CD4-positive, alpha-beta T cell treated with Interleukin-17A for 4 hours (primary cell): Measurements from ENCODE around the gene CAP1.
"Not testable (repeated sequence)": the region's sequence is repeated elsewhere in the genome, so short reads cannot be mapped to it uniquely, and the experiment has no call there.

Experiments used
- DNase-seq: peaks from one replicate; pipeline ENCODE4 v3.0.0-alpha.2; 2020; ENCODE audit warnings: mixed read lengths

Gene CAP1

GRCh38 chr1:40032240-40032891 is 8.2 kb upstream of the CAP1 start:
- DNase-seq: peak; percentile 67

DNA sequence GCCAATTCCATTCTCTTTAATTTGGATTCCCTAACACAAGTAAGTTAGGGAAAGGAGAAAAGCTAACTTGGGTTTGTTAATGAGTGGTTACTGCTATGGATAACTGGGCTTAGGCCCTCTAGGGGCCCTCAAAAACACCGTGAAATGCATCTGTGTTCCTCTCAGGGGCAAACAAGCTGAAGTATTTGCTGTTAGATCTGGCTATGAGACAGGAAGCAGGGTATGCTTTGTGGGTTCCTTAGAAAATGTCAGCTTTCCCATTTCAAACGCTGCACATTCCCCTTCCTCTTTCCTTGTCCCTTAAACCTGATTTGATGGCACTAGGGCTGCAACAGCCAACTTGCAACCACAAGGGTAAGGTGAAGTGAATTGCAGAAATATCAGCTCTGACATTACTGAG is 5.7 kb upstream of the CAP1 start:
- peak; percentile 32 for DNase-seq

- peak; percentile 34 for DNase-seq
These were observed 4.0 kb upstream of the CAP1 start for GRCh38 chr1:40036574-40036973.

GRCh38 chr1:40037254-40037653 is 3.3 kb upstream of the CAP1 start:
- DNase-seq: not testable (repeated sequence)

- no peak for DNase-seq
These were observed 1.8 kb upstream of the CAP1 start for GRCh38 chr1:40038697-40039096.

DNA sequence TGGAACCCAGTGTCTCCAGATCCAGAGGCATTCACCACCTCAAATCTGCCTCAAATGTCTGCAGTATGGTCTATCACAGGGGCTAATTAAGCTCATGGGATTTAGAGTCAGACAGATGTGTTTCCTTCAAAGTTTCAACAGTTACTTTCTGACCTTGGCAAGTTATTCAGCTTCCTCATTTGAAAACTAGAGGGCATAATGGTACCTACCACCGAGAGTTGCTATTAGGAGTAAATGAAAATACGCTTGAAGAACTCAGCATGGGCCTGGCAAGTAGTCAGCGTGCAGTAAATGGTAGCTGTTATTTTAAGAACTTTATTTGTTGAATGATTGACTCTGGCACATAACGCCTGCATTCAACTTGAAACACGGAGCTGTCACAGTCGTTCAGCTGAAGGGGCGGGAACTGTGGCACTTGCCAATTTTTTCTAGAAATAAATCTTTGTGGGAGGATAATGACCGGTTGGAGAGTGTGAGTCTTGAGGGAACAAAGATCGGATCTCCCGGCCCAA is 1.2 kb upstream of the CAP1 start:
- DNase-seq: no peak

DNA sequence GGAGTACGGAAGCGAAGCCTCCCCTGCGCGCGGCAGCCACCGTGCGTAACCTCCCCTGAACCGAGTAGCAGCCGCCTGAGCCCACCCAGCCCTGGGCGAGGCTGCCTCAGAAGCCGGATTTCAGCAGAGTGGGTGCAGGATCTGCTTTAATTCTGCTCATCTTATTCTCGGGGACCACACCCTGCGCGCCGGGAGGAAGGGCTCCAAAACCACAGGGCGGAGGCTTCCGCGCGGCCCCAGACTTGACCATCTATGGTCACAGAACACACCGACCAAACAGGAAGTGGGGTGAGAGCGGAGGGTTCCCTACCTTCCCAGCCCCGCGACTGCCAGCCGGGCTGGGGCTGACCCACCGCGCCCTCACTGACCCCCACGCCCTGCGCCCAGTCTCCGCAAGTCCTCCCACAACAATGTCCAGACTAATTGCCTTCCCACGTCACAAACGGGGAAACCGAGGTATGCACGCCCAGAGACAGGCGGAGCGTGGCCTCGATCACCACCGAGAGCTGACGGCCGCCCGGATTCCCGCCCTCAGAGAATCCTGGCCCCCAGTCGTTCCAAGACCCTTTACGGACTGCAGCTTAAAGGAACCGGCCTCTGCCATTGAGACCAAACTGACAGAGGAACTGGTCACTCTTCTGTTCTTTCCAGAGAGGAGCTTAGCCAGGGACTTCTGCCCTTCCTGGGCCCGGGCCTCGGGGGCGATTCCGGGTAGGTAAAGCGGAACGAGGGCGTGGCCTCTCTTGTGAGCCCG is 595 bp upstream of the CAP1 start:
- peak; percentile 75 for DNase-seq

DNA sequence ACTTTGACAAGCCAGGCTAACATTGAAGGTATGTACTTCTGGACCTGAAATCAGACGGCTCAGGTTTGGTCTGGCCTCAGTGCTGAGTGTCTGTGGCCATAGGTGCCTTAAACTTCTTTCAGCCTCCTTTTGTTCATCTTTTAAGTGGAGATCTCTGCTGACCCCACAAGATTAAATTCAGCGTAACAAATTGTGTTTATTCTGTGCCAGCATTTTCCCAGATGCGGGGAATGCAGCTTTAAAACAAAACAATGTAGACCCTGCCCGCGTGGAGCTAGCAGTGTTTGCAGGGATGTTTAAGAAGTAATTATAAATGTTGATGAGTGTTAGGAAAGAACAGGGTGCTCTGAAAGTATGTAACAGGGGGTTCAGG is 923 bp downstream of the CAP1 start:
- DNase-seq: no peak

DNA sequence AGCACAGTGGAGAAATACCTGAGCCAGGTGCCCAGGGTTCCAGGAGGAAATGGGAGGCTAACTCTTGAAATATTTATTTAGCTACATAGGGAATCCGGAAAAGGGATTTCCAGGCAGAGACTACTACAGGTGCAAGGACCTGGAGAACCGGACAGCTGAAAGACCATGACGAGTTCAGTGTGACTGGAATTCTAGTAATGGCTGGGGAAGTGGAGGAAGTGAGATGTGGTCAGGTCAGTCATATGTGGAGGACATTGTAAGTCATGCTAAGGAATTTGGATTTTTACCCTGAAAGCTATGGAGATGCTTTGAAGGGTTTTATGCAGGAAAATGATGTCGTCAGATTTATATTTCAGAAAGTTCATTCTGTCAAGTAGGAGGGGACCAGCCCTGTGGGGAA is 1.8 kb downstream of the CAP1 start:
- no peak for DNase-seq

DNA sequence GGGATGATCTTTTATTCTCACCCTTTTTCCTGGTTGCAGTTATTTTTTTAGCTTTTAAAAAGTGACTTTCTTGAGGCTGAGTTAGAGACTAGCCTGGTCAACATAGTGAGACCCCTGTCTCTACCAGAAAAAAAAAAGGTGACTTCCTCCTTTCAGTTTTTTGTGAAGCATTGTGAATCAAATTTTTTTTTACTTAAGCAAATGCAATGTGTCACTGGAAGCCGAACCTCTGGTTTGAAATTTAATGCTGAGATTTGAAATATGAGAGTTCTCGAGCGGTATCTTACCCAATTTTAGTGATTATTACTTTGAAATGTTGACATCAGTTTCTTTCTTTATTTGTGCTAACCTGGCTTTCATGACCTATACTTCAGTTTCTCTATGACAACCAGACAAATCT is 3.6 kb downstream of the CAP1 start:
- no peak for DNase-seq

- DNase-seq: no peak
These were observed 4.7 kb downstream of the CAP1 start for GRCh38 chr1:40045182-40045581.

- DNase-seq: no peak
These were observed 5.2 kb downstream of the CAP1 start for GRCh38 chr1:40045766-40046165.

GRCh38 chr1:40047276-40047675 is 6.7 kb downstream of the CAP1 start:
- no peak for DNase-seq

- peak; percentile 21 for DNase-seq
These were observed 7.2 kb downstream of the CAP1 start for GRCh38 chr1:40047769-40048168.

GRCh38 chr1:40049725-40050124 is 9.2 kb downstream of the CAP1 start:
- DNase-seq: no peak

DNA sequence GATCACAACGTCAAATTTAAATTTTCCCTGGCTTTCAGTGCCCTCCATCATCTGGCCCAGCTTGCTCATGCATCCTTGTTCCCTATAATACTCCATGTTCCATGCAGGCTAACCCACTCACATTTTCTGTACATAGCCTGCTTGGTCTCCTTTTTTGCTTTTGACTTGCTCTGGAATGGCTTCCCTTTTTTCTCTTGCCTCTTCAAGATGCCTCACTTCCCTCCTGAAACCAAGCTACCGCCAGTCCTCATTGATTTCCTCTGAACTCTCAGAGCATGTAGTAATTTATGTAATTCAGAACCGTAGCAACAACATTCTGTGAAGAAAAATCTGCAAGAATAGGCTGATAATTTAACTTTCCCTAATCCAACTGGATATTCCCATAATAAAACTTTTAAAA is 10.3 kb downstream of the CAP1 start:
- DNase-seq: no peak

DNA sequence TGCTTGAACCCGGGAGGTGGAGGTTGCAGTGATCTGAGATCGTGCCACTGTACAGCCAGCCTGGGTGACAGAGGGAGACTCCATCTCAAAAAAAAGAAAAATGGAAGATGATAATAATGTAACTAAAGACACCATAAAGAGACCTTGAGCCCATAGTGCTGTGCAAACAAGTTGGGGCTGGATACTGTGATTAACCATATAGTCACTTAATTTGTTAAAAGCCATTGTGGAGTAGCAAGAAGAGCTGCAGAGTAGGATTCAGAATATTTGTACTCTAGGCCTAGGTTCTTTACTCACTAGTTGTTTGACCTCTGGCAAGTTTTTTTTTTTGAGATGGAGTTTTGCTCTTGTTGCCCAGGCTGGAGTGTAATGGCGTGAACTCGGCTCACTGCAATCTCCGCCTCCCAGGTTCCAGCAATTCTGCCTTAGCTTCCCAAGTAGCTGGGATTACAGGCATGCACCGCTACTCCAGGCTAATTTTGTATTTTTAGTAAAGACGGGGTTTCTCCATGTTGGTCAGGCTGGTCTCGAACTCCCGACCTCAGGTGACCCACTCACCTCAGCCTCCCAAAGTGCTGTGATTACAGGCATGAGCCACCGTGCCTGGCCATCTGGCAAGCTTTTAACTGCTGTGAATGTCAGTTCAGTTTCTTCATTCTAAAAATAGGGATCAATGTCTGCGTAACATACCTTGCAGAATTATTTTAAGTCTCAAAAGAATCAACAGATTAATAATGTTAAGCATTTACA is 12.8 kb downstream of the CAP1 start:
- DNase-seq: no peak

DNA sequence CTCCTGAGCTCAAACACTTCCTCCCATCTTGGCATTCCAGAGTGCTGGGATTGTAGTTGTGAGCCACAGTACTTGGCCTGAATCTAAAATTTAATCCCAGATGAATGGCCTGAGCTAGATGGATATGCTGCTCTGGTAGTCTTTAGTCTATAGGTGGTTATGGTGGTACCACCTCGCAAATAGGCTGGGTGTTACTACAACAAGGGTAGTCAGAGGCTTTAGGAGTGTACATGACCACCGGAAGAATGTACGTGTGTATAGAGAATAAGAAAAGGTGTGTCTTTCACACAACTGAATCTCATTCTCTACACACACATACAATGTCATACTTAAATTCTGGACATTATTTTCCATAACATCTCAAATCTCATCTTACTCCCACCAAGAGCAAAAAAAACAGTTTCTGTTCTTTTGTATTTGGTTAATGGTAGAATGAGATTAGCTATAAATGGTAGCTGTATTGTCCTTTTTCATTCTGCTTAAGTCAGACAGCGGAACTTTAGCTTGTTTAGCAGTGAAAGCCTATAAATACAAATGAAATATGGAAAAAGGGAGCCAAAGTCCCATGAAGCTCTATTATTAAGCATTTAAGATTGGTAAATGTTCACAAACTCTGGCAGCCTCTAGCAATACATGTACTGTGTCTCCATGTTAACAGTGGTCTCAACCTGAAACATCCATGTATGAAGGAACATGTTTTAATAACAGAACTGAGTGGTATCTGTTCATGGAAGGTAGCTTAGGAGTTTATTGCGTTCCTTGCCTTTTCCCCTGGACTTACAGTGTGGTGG is 16.2 kb downstream of the CAP1 start:
- no peak for DNase-seq

- DNase-seq: no peak
These were observed 16.9 kb downstream of the CAP1 start for GRCh38 chr1:40057310-40058030.

DNA sequence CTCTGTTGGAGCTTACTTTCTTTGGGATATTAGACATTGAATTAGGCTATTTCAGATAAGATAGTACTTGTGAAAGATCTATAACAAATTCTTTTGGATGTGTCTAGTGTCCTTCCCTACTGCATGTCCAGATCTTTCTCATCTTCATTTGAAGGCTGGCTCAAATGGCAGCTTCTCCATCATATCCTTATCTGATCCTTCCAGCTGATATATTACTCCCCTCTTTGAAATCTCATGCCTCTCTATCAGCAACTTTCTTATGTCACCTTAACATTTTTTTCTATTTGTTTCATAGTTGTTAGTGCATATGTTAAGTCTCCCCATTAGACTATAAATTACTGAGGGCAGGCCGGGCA is 17.5 kb downstream of the CAP1 start:
- DNase-seq: no peak

DNA sequence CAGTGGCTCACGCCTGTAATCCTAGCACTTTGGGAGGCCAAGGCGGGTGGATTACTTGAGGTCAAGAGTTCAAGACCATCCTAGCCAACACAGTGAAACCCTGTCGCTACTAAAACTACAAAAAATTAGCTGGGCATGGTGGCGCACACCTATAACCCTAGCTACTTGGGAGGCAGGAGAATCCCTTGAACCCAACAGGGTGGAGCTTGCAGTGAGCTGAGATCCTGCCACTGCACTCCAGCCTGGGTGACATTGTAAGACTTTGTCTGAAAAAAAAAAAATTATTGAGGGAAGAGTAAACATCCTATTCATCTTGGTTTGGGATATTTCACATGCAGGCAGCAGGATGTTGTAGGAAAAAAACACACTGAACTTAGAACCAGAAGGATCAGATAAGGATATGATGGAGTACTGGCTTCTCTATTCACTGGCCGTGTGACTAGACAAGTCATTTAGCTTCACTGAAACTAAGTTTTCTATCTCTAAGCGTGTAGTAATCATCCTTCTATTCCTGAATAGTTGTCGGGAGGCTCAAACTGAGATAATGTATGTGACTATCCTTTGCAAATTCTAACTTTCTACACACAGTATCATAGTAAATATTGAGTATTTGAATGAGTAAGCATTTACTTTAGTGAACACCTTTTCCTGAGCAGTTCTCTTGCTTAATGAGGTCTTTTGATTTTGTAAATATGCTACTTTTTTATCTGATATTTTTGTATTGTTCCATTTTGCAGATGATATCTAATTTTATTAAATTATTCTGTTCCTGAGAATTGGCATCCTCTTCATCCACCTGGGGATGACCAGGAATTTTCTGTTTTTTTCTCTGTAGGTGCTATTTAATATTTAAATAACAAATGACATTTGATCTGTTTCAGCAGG is 18.2 kb downstream of the CAP1 start:
- no peak for DNase-seq
